ENCODE data around the gene CPED1.

Gene CPED1

DNA sequence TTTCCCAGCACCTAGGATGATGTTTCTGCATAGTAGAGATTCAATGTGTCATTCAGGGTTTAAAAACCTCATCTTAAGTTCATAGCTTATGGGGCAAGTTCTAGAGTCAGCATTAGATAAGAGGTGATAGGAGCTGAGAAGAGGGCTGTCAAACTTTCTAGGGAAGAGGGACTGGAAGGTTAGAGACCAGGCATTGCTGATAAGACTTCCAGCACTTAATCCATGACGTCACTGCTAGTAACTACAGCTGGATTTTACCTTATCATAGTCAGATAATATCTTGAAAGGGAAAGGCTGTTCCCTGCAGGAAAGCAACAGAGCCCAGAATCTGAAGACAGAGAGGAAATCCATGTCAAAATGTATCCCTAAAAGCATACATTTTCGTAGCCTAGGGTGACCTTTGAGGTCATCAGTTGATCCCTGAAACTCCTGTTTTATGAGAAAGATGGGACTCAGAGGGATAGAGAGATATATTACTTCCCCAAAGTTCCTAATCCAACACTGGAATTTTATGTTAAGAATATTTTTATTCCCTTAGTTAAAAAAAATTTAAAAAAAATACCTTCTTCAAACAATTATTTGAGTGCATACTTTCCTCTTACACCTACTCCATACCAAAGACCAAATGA lies 3.3 kb upstream of the CPED1 start:
- Histone ChIP-seq H2AFZ (ENCODE audit: low read depth, low read length) (no peak overlapping the region), H3K4me1 (ENCODE audit: insufficient read depth, low read length) (no peaks in the 10 kb centered on the region), H3K36me3 (ENCODE audit: insufficient read depth, low read length) (no peaks in the 10 kb centered on the region), H3K27me3 (ENCODE audit: insufficient read depth, low read length) (no peaks in the 10 kb centered on the region), H3K9me3 (ENCODE audit: low read length) (no peaks in the 10 kb centered on the region), H3K4me3 (ENCODE audit: low read length) (no peak overlapping the region)

DNA sequence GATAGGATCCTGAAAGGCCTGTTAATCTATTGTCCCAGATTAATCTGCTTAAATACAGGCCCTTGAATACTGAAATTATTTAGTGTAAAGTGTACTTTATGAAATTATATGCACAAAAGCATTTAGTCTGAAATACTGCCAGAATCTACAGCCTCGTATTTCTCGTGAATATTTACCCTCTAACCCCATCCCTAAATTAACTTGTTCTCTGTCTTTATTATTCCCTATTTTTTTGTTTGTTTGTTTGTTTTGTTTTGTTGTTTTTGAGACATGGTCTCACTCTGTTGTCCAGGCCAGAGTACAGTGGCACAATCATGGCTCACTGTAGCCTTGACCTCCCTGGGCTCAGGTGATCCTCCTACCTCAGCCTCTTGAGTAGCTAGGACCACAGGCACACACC lies 2.7 kb upstream of the CPED1 start:
- H2AFZ ChIP-seq (ENCODE audit: low read depth, low read length), result no peak overlapping the region
- H3K4me1 ChIP-seq (ENCODE audit: insufficient read depth, low read length), result no peaks in the 10 kb centered on the region
- no peaks in the 10 kb centered on the region for H3K27me3 ChIP-seq (ENCODE audit: insufficient read depth, low read length)
- H3K36me3 ChIP-seq (ENCODE audit: insufficient read depth, low read length), result no peaks in the 10 kb centered on the region
- H3K9me3 ChIP-seq (ENCODE audit: low read length), result no peaks in the 10 kb centered on the region
- H3K4me3 ChIP-seq (ENCODE audit: low read length), result no peak overlapping the region

DNA sequence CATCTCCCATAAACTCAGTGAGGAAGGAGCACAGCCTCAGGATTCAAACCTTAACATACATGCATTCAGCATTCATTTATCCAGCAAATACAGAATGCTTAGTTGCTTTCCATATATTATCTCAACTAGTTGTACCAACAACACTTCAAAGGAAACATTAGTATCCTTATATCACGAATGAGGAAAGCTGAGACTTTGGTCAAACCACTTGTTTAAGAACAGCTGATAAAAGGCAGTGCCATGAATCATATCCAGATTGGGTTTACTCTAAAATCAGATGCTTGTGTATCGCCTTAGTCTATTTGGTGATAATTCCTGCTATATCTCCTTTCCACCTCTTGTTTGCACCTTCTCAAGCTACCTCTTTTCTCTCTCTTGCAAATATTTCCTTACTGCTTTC lies 1.9 kb upstream of the CPED1 start:
- no peaks in the 10 kb centered on the region for H3K4me1 ChIP-seq (ENCODE audit: insufficient read depth, low read length)
- H3K36me3 ChIP-seq (ENCODE audit: insufficient read depth, low read length), result no peaks in the 10 kb centered on the region
- H2AFZ ChIP-seq (ENCODE audit: low read depth, low read length), result no peak overlapping the region
- H3K9me3 ChIP-seq (ENCODE audit: low read length), result no peaks in the 10 kb centered on the region
- H3K27me3 ChIP-seq (ENCODE audit: insufficient read depth, low read length), result no peaks in the 10 kb centered on the region
- H3K4me3 ChIP-seq (ENCODE audit: low read length), result no peak overlapping the region

DNA sequence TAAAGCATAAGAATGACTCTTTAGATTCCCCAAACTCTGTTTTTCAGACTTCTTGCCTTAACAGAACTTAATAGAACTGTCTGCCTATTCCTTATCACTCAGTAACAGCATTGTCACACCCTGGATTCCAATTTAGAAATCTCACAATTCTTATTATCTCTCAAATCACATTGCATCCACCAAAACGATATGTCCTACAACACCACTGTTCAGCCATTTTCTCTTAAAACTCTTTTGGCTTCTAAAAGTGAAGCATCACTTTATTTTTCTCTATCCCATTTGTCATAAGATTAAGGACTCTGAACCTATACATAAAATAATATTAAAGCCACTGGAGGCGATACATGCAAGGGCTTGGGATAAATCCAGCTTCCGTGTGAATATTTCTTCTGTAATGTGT lies 1.2 kb upstream of the CPED1 start:
- Histone ChIP-seq H3K4me1 (ENCODE audit: insufficient read depth, low read length) (no peaks in the 10 kb centered on the region), H3K27me3 (ENCODE audit: insufficient read depth, low read length) (no peaks in the 10 kb centered on the region), H3K36me3 (ENCODE audit: insufficient read depth, low read length) (no peaks in the 10 kb centered on the region), H3K9me3 (ENCODE audit: low read length) (no peaks in the 10 kb centered on the region), H2AFZ (ENCODE audit: low read depth, low read length) (peak overlapping the region; percentile 66), H3K4me3 (ENCODE audit: low read length) (no peak overlapping the region)

DNA sequence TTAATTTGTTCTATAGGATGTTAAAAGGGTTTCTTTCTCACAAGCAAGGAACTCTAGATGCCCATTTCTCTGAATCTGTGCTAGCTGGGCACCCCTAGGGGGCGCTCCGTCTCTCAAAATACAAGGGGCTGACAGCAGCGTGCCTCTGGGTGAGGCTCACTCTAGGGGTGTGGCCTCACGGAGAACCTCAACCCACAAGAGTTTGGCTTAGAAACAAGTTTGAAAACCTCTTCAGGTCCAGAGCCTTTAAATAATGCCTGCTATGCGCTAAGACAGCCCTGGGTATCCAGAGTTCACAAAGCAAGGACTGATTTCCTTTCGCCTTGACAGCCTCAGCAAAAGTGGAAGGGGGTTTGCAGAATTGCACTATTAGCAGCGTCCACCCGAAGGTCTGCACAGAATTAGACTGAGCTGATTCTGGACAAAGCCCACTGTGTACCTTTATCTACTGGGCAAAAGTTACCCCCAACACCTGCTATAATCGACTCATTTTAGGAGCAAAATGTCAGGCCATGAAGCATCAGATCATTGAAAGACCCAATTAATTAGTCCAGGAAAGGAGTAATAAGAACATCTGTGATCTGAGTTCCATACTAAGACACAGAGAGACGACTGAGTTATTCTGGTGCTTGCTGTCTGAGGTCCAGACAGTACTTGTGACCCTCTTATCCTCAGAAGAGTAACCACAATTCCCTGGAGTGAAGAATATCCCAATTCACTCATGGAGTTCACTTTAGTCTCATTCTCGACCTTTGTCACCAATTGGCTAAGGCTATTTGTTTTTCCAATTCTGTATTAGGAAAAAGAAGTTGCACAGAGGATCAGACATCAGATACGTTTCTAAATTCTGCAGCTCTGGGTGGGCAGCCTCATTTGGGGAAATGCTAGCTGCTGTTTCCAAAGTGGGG lies 574 bp upstream of the CPED1 start:
- Histone ChIP-seq H3K36me3 (ENCODE audit: insufficient read depth, low read length) (no peaks in the 10 kb centered on the region), H3K27me3 (ENCODE audit: insufficient read depth, low read length) (no peaks in the 10 kb centered on the region), H2AFZ (ENCODE audit: low read depth, low read length) (peak overlapping the region; percentile 66), H3K4me3 (ENCODE audit: low read length) (peak overlapping the region; percentile 38), H3K4me1 (ENCODE audit: insufficient read depth, low read length) (no peaks in the 10 kb centered on the region), H3K9me3 (ENCODE audit: low read length) (no peaks in the 10 kb centered on the region)

DNA sequence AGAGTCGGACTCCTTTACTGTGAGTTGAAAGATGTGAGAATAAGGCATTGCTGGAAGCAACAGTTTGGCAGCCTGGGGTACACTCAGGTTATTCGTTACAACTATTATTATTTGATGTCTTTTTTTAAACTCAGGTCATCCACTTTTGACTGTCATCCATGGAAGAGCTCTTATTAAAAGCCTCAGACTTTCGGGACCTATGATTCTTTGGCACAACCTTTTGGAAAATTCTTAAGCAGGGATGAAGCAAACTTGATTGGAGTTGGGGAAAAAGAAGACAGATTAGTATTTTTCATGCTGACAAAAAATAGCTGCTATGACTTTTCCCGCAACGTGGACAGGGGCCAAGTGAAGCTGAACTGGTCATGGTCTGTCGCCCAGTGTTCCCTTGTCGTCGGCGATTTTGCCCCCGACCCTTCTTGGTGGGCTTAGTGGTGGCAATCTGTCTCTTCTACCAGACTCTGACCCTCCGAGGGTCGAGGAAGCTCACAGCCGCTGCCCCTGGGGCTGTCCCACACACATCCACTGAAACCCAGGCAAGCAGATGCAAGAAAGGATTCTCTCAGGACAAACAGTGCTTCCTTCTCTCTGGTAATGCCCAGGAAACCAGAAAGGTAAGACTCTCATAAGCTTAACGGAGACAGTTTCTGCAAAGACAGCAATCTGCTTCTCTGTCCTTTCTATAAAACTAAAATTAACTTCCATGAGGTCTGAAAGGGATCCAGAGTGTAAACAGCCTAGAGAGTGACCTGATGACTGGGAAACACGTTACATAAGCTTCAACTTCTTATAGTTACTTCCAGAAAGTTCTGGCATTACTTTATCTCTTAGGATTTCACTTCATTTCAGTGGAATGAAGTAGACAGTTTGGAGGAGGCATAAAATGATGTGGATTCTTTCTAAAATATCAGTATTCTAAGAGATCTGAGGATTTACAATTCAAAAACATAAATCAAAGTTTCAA lies 1.0 kb downstream of the CPED1 start:
- Histone ChIP-seq H3K27me3 (ENCODE audit: insufficient read depth, low read length) (no peaks in the 10 kb centered on the region), H3K4me3 (ENCODE audit: low read length) (no peak overlapping the region)

DNA sequence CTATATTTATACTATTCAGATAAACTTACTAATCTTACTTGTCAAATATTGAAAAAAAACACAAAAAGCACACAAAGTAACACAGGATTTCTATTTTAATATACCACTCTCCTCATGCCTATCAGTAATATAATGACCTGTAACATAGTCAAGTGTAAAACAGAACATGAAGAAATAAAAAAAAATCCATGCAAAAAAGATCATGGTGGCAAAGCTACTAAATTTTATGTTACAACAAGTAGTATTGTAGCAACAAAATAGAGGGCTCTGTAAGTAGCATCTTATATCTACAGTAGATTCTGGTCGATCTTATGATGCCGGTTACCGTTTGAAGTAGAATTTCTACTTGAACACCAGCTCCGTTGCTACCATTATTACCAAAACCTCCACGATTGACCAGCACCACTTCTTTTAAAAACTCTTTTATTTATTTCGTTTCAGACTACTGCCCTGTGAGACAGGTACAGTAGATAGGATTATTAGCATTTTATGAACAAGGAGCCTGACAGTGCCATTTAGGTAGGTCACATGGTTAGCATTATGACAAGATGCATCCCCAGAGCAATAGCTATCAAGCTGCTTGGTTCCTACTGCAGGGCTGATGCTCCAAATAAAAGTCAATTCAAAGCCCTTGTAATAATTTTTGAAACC lies 2.1 kb downstream of the CPED1 start:
- H3K36me3 ChIP-seq (ENCODE audit: insufficient read depth, low read length), result no peaks in the 10 kb centered on the region
- no peak overlapping the region for H2AFZ ChIP-seq (ENCODE audit: low read depth, low read length)
- no peaks in the 10 kb centered on the region for H3K27me3 ChIP-seq (ENCODE audit: insufficient read depth, low read length)
- no peaks in the 10 kb centered on the region for H3K4me1 ChIP-seq (ENCODE audit: insufficient read depth, low read length)
- H3K9me3 ChIP-seq (ENCODE audit: low read length), result no peaks in the 10 kb centered on the region
- H3K4me3 ChIP-seq (ENCODE audit: low read length), result no peak overlapping the region

More for the DNA sequence above, 1.0 kb downstream of the CPED1 start:
- no peaks in the 10 kb centered on the region for H3K4me1 ChIP-seq (ENCODE audit: insufficient read depth, low read length)
- H2AFZ ChIP-seq (ENCODE audit: low read depth, low read length), result no peak overlapping the region
- H3K36me3 ChIP-seq (ENCODE audit: insufficient read depth, low read length), result no peaks in the 10 kb centered on the region
- no peaks in the 10 kb centered on the region for H3K9me3 ChIP-seq (ENCODE audit: low read length)

DNA sequence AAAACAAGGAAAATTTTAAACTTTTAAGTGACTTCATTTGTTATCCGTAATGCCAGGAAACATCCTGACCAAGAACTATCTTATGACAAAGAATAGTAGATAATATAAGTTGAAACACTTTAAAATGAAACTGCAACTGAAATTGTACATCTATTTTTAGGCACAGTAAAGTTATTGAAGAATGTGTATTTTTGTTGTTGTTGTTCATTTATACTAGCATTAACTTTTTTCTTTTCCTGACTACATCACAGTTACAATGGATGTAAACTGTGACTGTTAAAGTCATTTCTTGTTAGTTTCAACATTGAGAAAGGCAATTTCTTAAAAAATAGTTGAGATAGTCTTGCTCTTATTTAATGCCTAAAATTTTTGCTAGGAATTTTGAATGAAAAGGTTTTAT lies 2.6 kb downstream of the CPED1 start:
- H2AFZ ChIP-seq (ENCODE audit: low read depth, low read length), result no peak overlapping the region
- H3K27me3 ChIP-seq (ENCODE audit: insufficient read depth, low read length), result no peaks in the 10 kb centered on the region
- H3K4me3 ChIP-seq (ENCODE audit: low read length), result no peak overlapping the region
- H3K36me3 ChIP-seq (ENCODE audit: insufficient read depth, low read length), result no peaks in the 10 kb centered on the region
- no peaks in the 10 kb centered on the region for H3K4me1 ChIP-seq (ENCODE audit: insufficient read depth, low read length)
- no peaks in the 10 kb centered on the region for H3K9me3 ChIP-seq (ENCODE audit: low read length)

DNA sequence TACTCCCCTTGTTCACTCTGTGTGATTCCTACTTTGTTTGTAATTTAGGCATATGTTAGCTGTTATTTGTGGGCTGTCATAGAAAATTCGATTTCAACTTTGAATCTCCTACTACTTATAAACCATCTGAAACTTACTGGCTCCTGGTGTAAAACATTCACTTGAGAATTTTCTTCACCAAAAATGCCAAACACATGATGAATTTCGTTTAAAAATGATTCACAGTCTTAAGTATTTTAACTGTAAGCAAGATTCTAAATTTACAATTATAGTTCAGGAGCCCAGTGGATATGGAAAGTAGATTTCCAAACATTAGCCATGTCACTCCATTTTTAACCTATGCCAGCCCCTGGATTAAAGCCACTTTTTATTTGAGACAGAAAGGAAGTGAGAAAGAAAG lies 3.1 kb downstream of the CPED1 start:
- H2AFZ ChIP-seq (ENCODE audit: low read depth, low read length), result no peak overlapping the region
- H3K27me3 ChIP-seq (ENCODE audit: insufficient read depth, low read length), result no peaks in the 10 kb centered on the region
- H3K9me3 ChIP-seq (ENCODE audit: low read length), result no peaks in the 10 kb centered on the region
- H3K36me3 ChIP-seq (ENCODE audit: insufficient read depth, low read length), result no peaks in the 10 kb centered on the region
- H3K4me1 ChIP-seq (ENCODE audit: insufficient read depth, low read length), result no peaks in the 10 kb centered on the region
- H3K4me3 ChIP-seq (ENCODE audit: low read length), result no peak overlapping the region

DNA sequence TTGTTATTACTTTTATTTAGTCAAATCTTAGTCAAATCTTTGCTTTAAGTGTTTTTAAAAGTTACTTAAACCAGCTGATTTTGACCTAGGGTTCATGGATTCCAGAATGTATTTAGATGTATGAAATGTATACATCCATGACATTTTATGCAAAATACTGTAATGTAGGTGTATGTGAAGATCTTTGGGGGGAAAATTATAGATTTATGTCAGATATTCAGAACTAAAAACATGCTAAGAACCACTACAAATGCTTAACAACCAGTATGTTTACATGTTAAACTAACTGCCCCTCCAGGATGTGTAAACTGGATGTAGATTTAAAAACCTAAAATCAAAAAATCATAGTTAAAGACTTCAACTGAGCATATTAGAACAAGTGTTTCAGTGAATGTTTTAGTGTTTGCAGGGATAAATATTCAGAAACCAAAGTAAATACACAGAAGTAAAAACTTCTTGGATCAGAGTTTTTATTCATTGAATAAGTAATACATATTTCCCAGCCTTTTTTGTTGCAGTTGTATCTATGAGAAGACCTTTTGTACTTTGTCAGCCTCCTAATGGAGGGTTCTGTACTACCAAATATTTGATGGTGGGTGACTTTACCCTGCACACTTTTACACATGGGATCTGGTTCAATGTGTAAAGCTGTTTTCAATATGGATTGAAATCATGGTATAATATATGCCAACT lies 3.9 kb downstream of the CPED1 start:
- no peaks in the 10 kb centered on the region for H3K27me3 ChIP-seq (ENCODE audit: insufficient read depth, low read length)
- H3K9me3 ChIP-seq (ENCODE audit: low read length), result no peaks in the 10 kb centered on the region
- no peak overlapping the region for H3K4me3 ChIP-seq (ENCODE audit: low read length)
- no peak overlapping the region for H2AFZ ChIP-seq (ENCODE audit: low read depth, low read length)
- no peaks in the 10 kb centered on the region for H3K36me3 ChIP-seq (ENCODE audit: insufficient read depth, low read length)
- no peaks in the 10 kb centered on the region for H3K4me1 ChIP-seq (ENCODE audit: insufficient read depth, low read length)

DNA sequence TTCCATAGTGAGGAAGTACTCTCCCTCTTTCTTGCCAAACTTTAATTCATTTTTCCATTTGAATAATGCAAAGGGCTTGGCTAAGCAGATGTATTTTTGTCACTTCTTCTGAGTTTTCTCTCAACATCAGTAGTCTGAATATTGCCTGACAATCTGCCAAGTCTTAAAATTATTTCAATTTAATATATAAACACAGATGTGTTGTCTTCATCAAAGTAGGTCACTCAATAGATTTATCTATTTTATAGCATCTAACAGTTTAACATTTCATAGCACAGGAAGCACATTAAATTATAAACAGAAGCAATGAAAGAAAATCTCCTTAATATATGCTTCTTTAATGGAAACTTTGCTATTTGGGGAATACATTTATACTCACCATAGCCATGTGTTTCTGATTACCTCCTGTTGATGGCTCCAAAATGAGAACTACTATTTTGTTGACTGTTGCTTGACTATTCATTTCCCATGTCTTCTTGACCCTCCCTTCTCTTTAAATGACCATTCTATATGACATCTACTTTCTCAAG lies 4.5 kb downstream of the CPED1 start:
- Histone ChIP-seq H3K36me3 (ENCODE audit: insufficient read depth, low read length) (no peaks in the 10 kb centered on the region), H2AFZ (ENCODE audit: low read depth, low read length) (no peak overlapping the region), H3K9me3 (ENCODE audit: low read length) (no peaks in the 10 kb centered on the region), H3K4me1 (ENCODE audit: insufficient read depth, low read length) (no peaks in the 10 kb centered on the region), H3K27me3 (ENCODE audit: insufficient read depth, low read length) (no peaks in the 10 kb centered on the region), H3K4me3 (ENCODE audit: low read length) (no peak overlapping the region)

DNA sequence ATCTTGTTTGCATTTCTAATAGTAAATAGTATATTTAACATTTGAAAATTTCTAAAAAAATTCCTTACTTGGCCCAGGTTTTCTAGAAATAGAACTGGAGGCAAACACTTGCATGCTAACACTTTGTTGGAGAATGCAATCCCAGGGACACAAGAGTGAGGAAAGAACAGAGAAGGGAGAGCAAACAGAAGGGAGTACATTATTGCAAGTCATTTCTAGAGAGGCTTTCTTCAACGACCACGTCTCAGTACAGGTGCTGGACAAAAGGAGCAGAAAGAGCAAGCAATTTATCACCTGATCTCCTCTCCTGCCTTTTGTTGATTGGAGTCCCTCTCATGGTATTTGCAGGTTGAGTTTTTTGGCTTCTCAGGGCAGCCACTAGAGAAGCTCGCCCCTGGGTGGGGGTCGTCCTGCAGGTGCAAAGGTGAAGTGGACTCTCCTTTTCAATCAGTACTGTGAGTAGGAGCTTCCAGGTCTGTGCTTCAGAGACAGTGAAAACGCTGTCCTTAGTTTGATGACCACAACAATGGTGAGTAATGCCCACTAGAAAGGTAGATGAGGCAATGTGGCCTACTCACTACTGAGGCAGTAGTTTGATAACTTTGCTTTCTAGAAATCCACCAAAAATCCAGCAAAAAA lies 5.2 kb downstream of the CPED1 start:
- Histone ChIP-seq H3K36me3 (ENCODE audit: insufficient read depth, low read length) (no peaks in the 10 kb centered on the region), H3K27me3 (ENCODE audit: insufficient read depth, low read length) (no peaks in the 10 kb centered on the region), H3K9me3 (ENCODE audit: low read length) (no peaks in the 10 kb centered on the region), H3K4me1 (ENCODE audit: insufficient read depth, low read length) (no peaks in the 10 kb centered on the region), H2AFZ (ENCODE audit: low read depth, low read length) (no peak overlapping the region), H3K4me3 (ENCODE audit: low read length) (no peak overlapping the region)

All from neuron (in vitro differentiated cells).